Endothelial cell (in vitro differentiated cells): ENCODE data around the gene PRKCA. TPM values are rescaled to one million over a fixed set of nuclear protein-coding genes. Genes with fewer than 3 reads are reported as not detected.

Source experiments
- DNase-seq: peaks from one replicate; pipeline ENCODE4 v3.0.0; 2021; ENCODE audit warnings: low spot score
- H3K27ac Mint-ChIP-seq: one replicate; pipeline ENCODE4 v1.8.0; 2021; ENCODE audit warnings: mixed read lengths, inconsistent platforms; ENCODE audit not compliant: unreplicated experiment
- H3K27me3 Mint-ChIP-seq: one replicate; pipeline ENCODE4 v1.8.0; 2021; ENCODE audit warnings: mild to moderate bottlenecking, moderate library complexity, mixed read lengths, inconsistent platforms; ENCODE audit not compliant: unreplicated experiment
- H3K36me3 Mint-ChIP-seq: one replicate; pipeline ENCODE4 v1.8.0; 2021; ENCODE audit warnings: mild to moderate bottlenecking, low read depth, mixed read lengths, inconsistent platforms; ENCODE audit not compliant: unreplicated experiment
- H3K4me1 Mint-ChIP-seq: one replicate; pipeline ENCODE4 v1.8.0; 2021; ENCODE audit warnings: mild to moderate bottlenecking, mixed read lengths, inconsistent platforms; ENCODE audit not compliant: unreplicated experiment
- H3K4me3 Mint-ChIP-seq: one replicate; pipeline ENCODE4 v1.8.0; 2021; ENCODE audit warnings: mild to moderate bottlenecking, mixed read lengths, inconsistent platforms; ENCODE audit not compliant: unreplicated experiment
- H3K9me3 Mint-ChIP-seq: one replicate; pipeline ENCODE4 v1.8.0; 2021; ENCODE audit warnings: mixed read lengths, inconsistent platforms; ENCODE audit not compliant: unreplicated experiment
- total RNA-seq: library from RNA; stranded (reverse); fragmentation: NEBNext Ultra II Directional; extraction: Animal tissue kit (Norgen Biotek cat#: 25700); gene quantifications from one replicate; pipeline ENCODE4 v1.2.1, GENCODE V29; 2021; ENCODE audit not compliant: unreplicated experiment
- TF ChIP-seq, protein P1 (sequence below): fragments of 200-600 bp; sonication (generic); IDR thresholded peaks from one replicate; pipeline ENCODE4 v1.5.0; 2021; ENCODE audit warnings: antibody characterized with exemption; ENCODE audit not compliant: unreplicated experiment

PRKCA gene
- total RNA-seq, 1 donor from 2014 or later = 2.1 TPM

DNA sequence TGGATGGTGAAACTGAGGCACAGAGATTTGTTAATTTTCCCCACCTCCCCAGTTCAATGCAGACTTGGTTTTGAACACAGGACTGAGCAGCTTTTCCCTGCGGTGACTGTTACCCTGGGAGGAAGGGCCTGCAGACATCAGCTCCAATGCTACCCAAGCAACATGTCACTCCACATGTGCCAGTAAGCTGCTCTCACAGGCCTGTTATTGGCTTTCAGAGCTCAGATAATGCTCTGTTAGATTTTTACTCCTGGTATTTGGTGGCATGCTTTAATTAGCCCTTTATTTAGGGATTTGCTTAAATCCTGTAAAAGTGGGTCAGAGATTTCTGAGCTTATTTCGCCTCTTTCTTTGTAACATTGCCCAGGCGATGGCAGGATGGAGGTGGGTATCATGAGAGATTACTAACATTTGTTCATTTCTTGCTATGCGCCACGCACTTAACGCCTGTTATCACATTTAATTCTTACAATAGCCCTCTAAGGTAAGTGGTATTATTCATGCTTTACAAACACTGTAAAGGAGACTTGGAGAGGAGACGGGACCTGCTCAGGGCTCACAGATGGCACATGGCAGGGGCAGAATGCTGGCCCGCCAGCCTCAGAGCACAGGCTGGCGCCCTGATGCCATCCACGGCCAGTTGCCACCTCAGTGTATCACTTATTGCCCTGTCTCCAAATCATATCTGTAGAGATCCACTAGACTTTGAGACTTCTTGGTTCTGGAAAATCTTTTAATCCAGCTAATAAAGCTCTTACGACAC is 448.5 kb downstream of the PRKCA start:
- DNase-seq = no peak
- no peak overlapping the region for H3K4me3 Mint-ChIP-seq
- no peak overlapping the region for H3K27ac Mint-ChIP-seq
- H3K4me1 Mint-ChIP-seq = peaks cover 5% of the 10 kb centered on the region
- H3K36me3 Mint-ChIP-seq = no peaks in the 10 kb centered on the region
- peaks cover 4% of the 10 kb centered on the region for H3K27me3 Mint-ChIP-seq
- TF ChIP-seq, protein P1, sequence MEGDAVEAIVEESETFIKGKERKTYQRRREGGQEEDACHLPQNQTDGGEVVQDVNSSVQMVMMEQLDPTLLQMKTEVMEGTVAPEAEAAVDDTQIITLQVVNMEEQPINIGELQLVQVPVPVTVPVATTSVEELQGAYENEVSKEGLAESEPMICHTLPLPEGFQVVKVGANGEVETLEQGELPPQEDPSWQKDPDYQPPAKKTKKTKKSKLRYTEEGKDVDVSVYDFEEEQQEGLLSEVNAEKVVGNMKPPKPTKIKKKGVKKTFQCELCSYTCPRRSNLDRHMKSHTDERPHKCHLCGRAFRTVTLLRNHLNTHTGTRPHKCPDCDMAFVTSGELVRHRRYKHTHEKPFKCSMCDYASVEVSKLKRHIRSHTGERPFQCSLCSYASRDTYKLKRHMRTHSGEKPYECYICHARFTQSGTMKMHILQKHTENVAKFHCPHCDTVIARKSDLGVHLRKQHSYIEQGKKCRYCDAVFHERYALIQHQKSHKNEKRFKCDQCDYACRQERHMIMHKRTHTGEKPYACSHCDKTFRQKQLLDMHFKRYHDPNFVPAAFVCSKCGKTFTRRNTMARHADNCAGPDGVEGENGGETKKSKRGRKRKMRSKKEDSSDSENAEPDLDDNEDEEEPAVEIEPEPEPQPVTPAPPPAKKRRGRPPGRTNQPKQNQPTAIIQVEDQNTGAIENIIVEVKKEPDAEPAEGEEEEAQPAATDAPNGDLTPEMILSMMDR = no peak
- no peaks in the 10 kb centered on the region for H3K9me3 Mint-ChIP-seq

DNA sequence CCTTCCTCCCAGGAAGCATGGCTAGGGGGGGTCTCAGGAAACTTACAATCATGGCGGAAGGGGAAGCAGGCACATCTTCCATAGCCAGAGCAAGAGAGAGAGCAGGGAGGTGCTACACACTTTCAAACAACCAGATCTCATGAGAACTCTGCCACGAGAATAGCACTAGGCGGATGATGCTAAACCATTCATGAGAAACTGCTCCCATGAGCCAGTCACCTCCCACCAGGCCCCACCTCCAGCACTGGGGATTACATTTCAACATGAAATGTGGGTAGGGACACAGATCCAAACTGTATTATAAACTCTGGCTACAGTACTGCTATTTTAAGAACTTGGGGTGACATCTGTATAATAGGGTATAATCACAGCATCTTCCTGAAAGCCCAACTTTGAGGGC is 449.4 kb downstream of the PRKCA start:
- Mint-ChIP-seq H3K36me3 (no peaks in the 10 kb centered on the region), H3K27me3 (peaks cover 3% of the 10 kb centered on the region), H3K4me3 (no peak overlapping the region), H3K27ac (no peak overlapping the region), H3K9me3 (no peaks in the 10 kb centered on the region), H3K4me1 (peaks cover 5% of the 10 kb centered on the region)
- DNase-seq = no peak
- TF ChIP-seq, protein P1 = no peak

DNA sequence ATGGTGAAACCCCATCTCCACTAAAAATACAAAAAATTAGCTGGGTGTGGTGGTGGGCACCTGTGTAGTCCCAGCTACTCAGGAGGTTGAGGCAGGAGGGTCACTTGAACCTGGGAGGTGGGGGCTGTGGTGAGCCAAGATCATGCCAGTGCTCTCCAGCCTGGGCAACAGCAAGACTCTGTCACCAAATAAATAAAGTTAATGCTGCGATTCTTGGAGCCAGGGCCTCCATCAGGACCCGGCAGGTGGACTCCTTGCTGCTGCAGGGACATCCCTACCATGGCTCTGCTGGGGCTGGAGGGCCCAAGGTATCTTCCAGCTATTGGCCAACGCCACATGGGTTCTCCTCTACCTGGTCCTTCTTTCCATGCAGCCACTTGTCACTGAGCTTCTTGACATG is 450.0 kb downstream of the PRKCA start:
- no peak overlapping the region for H3K4me3 Mint-ChIP-seq
- no peaks in the 10 kb centered on the region for H3K36me3 Mint-ChIP-seq
- no peak overlapping the region for H3K27ac Mint-ChIP-seq
- peaks cover 2% of the 10 kb centered on the region for H3K27me3 Mint-ChIP-seq
- H3K9me3 Mint-ChIP-seq = no peaks in the 10 kb centered on the region
- DNase-seq = no peak
- peaks cover 5% of the 10 kb centered on the region for H3K4me1 Mint-ChIP-seq
- TF ChIP-seq, protein P1 = no peak

DNA sequence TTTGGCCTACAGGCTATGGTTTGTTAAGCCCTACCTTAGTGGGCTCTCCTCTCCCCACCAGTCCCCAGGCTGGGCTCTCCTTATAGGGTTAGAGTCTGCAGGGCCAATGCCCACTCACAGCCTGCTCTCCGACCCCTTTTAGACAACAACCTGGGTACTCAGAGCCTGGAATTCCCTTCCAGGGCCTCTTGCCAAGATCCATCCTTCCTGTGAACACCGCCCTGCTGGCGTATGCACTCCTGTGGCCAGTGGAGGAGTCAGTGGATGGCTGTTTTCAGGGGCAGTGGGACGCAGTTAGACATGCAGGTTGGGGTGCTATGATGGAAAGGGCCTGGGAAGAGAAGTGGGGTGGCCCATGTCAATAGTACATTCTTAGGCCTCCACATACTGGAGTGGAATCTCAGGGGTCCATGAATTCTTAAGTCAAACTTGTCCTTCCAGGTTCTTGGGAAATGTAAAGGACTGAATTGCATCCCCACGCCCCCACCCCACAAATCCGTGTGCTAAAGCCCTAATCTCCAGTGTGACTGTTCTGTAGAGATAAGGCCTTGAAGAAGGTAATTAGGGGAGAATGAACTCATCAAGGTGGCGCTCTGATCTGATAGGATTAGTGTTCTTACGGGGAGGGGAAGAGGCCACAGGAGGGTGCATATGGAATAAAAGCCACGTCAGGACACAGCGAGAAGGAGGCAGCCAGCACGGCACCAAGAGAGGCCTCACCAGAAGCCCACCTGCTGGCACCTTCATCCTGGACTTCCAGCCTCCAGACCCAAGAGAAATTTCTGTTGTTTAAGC is 450.9 kb downstream of the PRKCA start:
- Mint-ChIP-seq H3K27ac (no peak overlapping the region), H3K4me1 (peaks cover 5% of the 10 kb centered on the region), H3K36me3 (no peaks in the 10 kb centered on the region), H3K27me3 (peaks cover 2% of the 10 kb centered on the region), H3K4me3 (no peak overlapping the region), H3K9me3 (no peaks in the 10 kb centered on the region)
- TF ChIP-seq, protein P1 = no peak
- DNase-seq = no peak
